ENCODE data around the gene RP9. TPM values are rescaled to one million over a fixed set of nuclear protein-coding genes. Genes with fewer than 3 reads are reported as not detected.

Gene RP9
- total RNA-seq, 2 experiments from 2014 or later: 17.6 to 20.3 TPM

- DNase-seq (peak; percentile 79 to 95 (median 87)), ATAC-seq (ENCODE audit: poor library complexity) (peak; percentile 95)
- Histone ChIP-seq H3K27me3 (ENCODE audit: control insufficient read depth in 1 of 2, insufficient read depth in 2 of 2, low read length in 2 of 2) (no peaks in the 10 kb centered on the region), H3K4me1 (ENCODE audit: insufficient read depth, low read length) (peaks cover 4% of the 10 kb centered on the region), H3K4me3 (ENCODE audit: low read length) (peak within 1 kb of the TSS; percentile 63), H3K27ac (ENCODE audit: low read depth in 1 of 2, low read length in 2 of 2) (peak within 1 kb of the TSS; percentile 54 to 79), H3K36me3 (ENCODE audit: insufficient read depth, low read length) (no peaks in the 10 kb centered on the region), H3K9me3 (ENCODE audit: control insufficient read depth in 1 of 2, insufficient read depth in 1 of 2, low read length in 2 of 2) (peaks cover 0 to 3% of the 10 kb centered on the region in 2 experiments)
- H3K4me3 Mint-ChIP-seq: peak within 1 kb of the TSS; percentile 96
- H3K27me3 Mint-ChIP-seq: peaks cover 4% of the 10 kb centered on the region
- H3K9me3 Mint-ChIP-seq: no peaks in the 10 kb centered on the region
- ChIA-PET POLR2A (interaction anchor here (0.6 to 2.9 kb wide), 5 partner anchors 19 to 639 kb away, joined by 3 to 10 read pairs (median 7); partner anchors contain the start of genes LSM5 and RP9), CTCF (interaction anchor here (1.0 to 3.0 kb wide), 2 partner anchors 20 to 21 kb away, joined by 5 to 10 read pairs; partner anchors contain the start of gene RP9)
- intact Hi-C loops (cut with DNase I, micrococcal nuclease): loop anchor here (1.0 to 5.0 kb wide), 7 partner anchors 20 to 638 kb away; partner anchors contain the start of genes NT5C3A (in 2 of the 2), AVL9 (in 1 of the 2), KBTBD2 (in 1 of the 2) and LSM5 (in 1 of the 2)
- H3K27ac Mint-ChIP-seq: peak within 1 kb of the TSS; percentile 92
- TF ChIP-seq, protein P1, sequence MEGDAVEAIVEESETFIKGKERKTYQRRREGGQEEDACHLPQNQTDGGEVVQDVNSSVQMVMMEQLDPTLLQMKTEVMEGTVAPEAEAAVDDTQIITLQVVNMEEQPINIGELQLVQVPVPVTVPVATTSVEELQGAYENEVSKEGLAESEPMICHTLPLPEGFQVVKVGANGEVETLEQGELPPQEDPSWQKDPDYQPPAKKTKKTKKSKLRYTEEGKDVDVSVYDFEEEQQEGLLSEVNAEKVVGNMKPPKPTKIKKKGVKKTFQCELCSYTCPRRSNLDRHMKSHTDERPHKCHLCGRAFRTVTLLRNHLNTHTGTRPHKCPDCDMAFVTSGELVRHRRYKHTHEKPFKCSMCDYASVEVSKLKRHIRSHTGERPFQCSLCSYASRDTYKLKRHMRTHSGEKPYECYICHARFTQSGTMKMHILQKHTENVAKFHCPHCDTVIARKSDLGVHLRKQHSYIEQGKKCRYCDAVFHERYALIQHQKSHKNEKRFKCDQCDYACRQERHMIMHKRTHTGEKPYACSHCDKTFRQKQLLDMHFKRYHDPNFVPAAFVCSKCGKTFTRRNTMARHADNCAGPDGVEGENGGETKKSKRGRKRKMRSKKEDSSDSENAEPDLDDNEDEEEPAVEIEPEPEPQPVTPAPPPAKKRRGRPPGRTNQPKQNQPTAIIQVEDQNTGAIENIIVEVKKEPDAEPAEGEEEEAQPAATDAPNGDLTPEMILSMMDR (IDR thresholded peaks at IDR 0.05): no peak
- H3K4me1 Mint-ChIP-seq (ENCODE audit: low read depth): peaks cover 34% of the 10 kb centered on the region
- H3K36me3 Mint-ChIP-seq (ENCODE audit: low read depth): peaks cover 13% of the 10 kb centered on the region
Observed at GRCh38 chr7:33128990-33129805, 20.0 kb upstream of the RP9 start, which contains the start of gene BBS9. BBS9 (plus strand) TSS chr7:33129564; CDS start chr7:33146253, 16,689 bp downstream.

DNA sequence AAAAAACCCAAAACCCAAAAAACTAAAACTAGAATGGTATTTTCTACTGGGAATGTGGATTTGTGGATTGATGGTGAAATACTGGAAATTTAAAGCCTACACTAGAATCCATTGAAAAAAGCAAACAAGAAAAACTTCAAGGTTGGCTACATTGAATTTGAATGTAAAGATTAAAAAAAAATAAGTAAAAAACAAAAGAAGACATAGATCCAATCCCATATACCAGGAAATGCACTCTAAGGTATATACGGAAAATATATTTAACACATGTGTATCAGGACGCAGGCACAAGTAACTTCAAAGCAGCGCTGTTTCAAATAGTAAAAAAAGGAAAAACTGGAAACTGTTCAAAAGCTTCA, 19.4 kb upstream of the RP9 start:
- H3K4me1 Mint-ChIP-seq (ENCODE audit: low read depth): peaks cover 31% of the 10 kb centered on the region
- peak overlapping the region in 1 of 2 donors; percentile 54 for H3K27ac ChIP-seq (ENCODE audit: low read depth in 1 of 2, low read length in 2 of 2)
- DNase-seq: no peak
- H3K36me3 Mint-ChIP-seq (ENCODE audit: low read depth): peaks cover 13% of the 10 kb centered on the region
- peaks cover 4% of the 10 kb centered on the region for H3K27me3 Mint-ChIP-seq
- POLR2A ChIA-PET: interaction anchor here (0.6 to 2.9 kb wide), 2 partner anchors 20 to 44 kb away, joined by 7 to 10 read pairs; partner anchors contain the start of gene RP9
- peaks cover 4% of the 10 kb centered on the region for H3K4me1 ChIP-seq (ENCODE audit: insufficient read depth, low read length)
- H3K9me3 ChIP-seq (ENCODE audit: control insufficient read depth in 1 of 2, insufficient read depth in 1 of 2, low read length in 2 of 2): no peaks in the 10 kb centered on the region
- H3K9me3 Mint-ChIP-seq: no peaks in the 10 kb centered on the region
- peak overlapping the region; percentile 96 for H3K4me3 Mint-ChIP-seq
- H3K27me3 ChIP-seq (ENCODE audit: control insufficient read depth in 1 of 2, insufficient read depth in 2 of 2, low read length in 2 of 2): no peaks in the 10 kb centered on the region
- peak overlapping the region; percentile 63 for H3K4me3 ChIP-seq (ENCODE audit: low read length)
- H3K36me3 ChIP-seq (ENCODE audit: insufficient read depth, low read length): no peaks in the 10 kb centered on the region
- CTCF ChIA-PET: interaction anchor here (3.0 kb wide), 1 partner anchor 20 kb away, joined by 10 read pairs; no protein-coding TSS in a partner anchor
- no peak for ATAC-seq (ENCODE audit: poor library complexity)
- TF ChIP-seq, protein P1 (IDR thresholded peaks at IDR 0.05): no peak
- intact Hi-C loops (cut with DNase I, micrococcal nuclease): loop anchor here (1.0 to 5.0 kb wide), 6 partner anchors 66 to 638 kb away; partner anchors contain the start of genes NT5C3A (in 2 of the 2), AVL9 (in 1 of the 2), KBTBD2 (in 1 of the 2) and LSM5 (in 1 of the 2)
- peak overlapping the region; percentile 92 for H3K27ac Mint-ChIP-seq

- intact Hi-C loops (cut with DNase I, micrococcal nuclease): loop anchor here in 1 of 2 experiments (5.0 kb wide), 3 partner anchors 65 to 630 kb away; partner anchors contain the start of genes AVL9, KBTBD2 and NT5C3A
- ATAC-seq (ENCODE audit: poor library complexity) (no peak), DNase-seq (no peak)
- Mint-ChIP-seq H3K4me1 (ENCODE audit: low read depth) (peaks cover 26% of the 10 kb centered on the region), H3K9me3 (no peaks in the 10 kb centered on the region), H3K27me3 (peaks cover 11% of the 10 kb centered on the region), H3K4me3 (no peak overlapping the region), H3K27ac (no peak overlapping the region), H3K36me3 (ENCODE audit: low read depth) (peaks cover 13% of the 10 kb centered on the region)
- Histone ChIP-seq H3K36me3 (ENCODE audit: insufficient read depth, low read length) (no peaks in the 10 kb centered on the region), H3K27ac (ENCODE audit: low read depth in 1 of 2, low read length in 2 of 2) (no peak overlapping the region), H3K27me3 (ENCODE audit: control insufficient read depth in 1 of 2, insufficient read depth in 2 of 2, low read length in 2 of 2) (peaks cover 0 to 4% of the 10 kb centered on the region in 2 experiments), H3K4me1 (ENCODE audit: insufficient read depth, low read length) (peaks cover 4% of the 10 kb centered on the region), H3K9me3 (ENCODE audit: control insufficient read depth in 1 of 2, insufficient read depth in 1 of 2, low read length in 2 of 2) (no peaks in the 10 kb centered on the region), H3K4me3 (ENCODE audit: low read length) (no peak overlapping the region)
- CTCF ChIA-PET: no interaction called here
- POLR2A ChIA-PET: no interaction called here
- TF ChIP-seq, protein P1 (IDR thresholded peaks at IDR 0.05): no peak
Observed at GRCh38 chr7:33127085-33127484, 17.9 kb upstream of the RP9 start.
